ENCODE results near the gene PLAC9. TPM values are rescaled to one million over a fixed set of nuclear protein-coding genes. Genes with fewer than 3 reads are reported as not detected.

Gene PLAC9
- total RNA-seq, 2 donors from 2014 or later = 25.5 to 36.3 TPM

DNA sequence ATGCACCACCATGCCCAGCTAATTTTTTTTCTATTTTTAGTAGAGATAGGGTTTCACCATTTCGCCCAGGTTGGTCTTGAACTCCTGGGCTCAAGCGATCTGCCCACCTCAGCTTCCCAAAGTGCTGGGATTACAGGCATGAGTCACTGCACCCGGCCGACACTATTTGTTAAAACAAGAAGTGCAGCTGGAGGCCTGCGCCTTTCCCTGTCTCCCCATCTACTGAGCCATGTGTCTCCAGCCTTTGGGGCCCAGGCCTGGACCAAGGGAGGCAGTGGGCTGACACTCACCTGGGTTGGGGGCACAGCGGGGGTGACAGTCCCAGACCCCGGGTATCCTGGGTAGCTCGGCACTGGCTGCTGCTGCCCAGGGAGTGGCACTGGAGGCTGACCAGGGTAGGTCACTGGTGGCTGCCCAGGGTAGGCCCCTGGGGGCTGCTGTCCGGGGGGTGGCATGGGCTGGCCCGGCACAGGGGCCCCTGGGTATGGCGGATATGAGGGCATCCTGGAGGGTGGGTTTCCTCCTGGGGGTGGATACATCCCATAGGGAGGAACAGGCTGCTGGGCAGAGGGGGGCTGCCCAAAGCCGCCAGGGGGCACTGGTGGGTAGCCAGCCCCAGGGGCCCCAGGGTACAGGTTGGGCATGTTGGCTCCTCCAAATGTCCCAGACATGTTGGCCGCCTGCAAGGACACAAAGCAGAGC, 36.3 kb downstream of the PLAC9 start:
- Histone ChIP-seq H3K27ac (peak overlapping the region; percentile 68 to 73), H3K4me3 (no peak overlapping the region), H3K27me3 (no peaks in the 10 kb centered on the region), H3K9me3 (no peaks in the 10 kb centered on the region), H3K36me3 (peaks cover 72% of the 10 kb centered on the region), H3K4me1 (peaks cover 0 to 87% of the 10 kb centered on the region in 2 donors)
- TF ChIP-seq, protein P1, sequence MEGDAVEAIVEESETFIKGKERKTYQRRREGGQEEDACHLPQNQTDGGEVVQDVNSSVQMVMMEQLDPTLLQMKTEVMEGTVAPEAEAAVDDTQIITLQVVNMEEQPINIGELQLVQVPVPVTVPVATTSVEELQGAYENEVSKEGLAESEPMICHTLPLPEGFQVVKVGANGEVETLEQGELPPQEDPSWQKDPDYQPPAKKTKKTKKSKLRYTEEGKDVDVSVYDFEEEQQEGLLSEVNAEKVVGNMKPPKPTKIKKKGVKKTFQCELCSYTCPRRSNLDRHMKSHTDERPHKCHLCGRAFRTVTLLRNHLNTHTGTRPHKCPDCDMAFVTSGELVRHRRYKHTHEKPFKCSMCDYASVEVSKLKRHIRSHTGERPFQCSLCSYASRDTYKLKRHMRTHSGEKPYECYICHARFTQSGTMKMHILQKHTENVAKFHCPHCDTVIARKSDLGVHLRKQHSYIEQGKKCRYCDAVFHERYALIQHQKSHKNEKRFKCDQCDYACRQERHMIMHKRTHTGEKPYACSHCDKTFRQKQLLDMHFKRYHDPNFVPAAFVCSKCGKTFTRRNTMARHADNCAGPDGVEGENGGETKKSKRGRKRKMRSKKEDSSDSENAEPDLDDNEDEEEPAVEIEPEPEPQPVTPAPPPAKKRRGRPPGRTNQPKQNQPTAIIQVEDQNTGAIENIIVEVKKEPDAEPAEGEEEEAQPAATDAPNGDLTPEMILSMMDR (IDR thresholded peaks at IDR 0.05) = peak in 1 of 2 donors; percentile 19
- no peak for DNase-seq (ENCODE audit: low spot score)

DNA sequence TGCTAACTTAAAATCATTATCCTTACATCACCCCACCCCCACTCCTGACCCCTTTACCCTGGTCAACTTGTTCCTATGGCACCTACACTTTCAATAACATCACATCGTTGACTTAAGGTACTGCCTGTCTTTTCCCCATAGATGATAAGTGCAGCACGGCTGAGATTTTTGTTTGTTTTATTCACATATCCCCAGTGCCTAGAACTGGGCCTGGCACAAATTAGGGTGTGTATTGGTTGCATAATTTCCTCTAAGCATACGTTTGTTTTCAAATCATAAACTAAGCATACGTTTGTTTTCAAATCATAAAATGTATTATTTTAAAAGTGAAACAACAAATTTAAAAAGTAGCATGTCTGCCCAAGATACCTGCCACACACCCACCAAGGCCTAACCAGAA, 37.5 kb downstream of the PLAC9 start:
- no peak for DNase-seq (ENCODE audit: low spot score)
- H3K27ac ChIP-seq = peak overlapping the region in 1 of 2 donors; percentile 73
- H3K27me3 ChIP-seq = no peaks in the 10 kb centered on the region

GRCh38 chr10:80170641-80171040, 38.1 kb downstream of the PLAC9 start:
- H3K36me3 ChIP-seq = peaks cover 54% of the 10 kb centered on the region
- TF ChIP-seq, protein P1 (IDR thresholded peaks at IDR 0.05) = no peak
- H3K27ac ChIP-seq = peak overlapping the region in 1 of 2 donors; percentile 48
- H3K4me3 ChIP-seq = no peak overlapping the region
- H3K9me3 ChIP-seq = no peaks in the 10 kb centered on the region
- H3K4me1 ChIP-seq = peaks cover 0 to 77% of the 10 kb centered on the region in 2 donors
- H3K27me3 ChIP-seq = no peaks in the 10 kb centered on the region
- no peak for DNase-seq (ENCODE audit: low spot score)

More for the DNA sequence above, 37.5 kb downstream of the PLAC9 start:
- H3K4me3 ChIP-seq = no peak overlapping the region
- peaks cover 0 to 77% of the 10 kb centered on the region in 2 donors for H3K4me1 ChIP-seq
- peaks cover 60% of the 10 kb centered on the region for H3K36me3 ChIP-seq
- TF ChIP-seq, protein P1 (IDR thresholded peaks at IDR 0.05) = no peak
- H3K9me3 ChIP-seq = no peaks in the 10 kb centered on the region

GRCh38 chr10:80171248-80171660, 38.7 kb downstream of the PLAC9 start:
- no peaks in the 10 kb centered on the region for H3K9me3 ChIP-seq
- H3K4me3 ChIP-seq = no peak overlapping the region
- TF ChIP-seq, protein P1 (IDR thresholded peaks at IDR 0.05) = no peak
- H3K4me1 ChIP-seq = peaks cover 0 to 78% of the 10 kb centered on the region in 2 donors
- peak overlapping the region in 1 of 2 donors; percentile 48 for H3K27ac ChIP-seq
- H3K36me3 ChIP-seq = peaks cover 48% of the 10 kb centered on the region
- H3K27me3 ChIP-seq = no peaks in the 10 kb centered on the region
- no peak for DNase-seq (ENCODE audit: low spot score)

DNA sequence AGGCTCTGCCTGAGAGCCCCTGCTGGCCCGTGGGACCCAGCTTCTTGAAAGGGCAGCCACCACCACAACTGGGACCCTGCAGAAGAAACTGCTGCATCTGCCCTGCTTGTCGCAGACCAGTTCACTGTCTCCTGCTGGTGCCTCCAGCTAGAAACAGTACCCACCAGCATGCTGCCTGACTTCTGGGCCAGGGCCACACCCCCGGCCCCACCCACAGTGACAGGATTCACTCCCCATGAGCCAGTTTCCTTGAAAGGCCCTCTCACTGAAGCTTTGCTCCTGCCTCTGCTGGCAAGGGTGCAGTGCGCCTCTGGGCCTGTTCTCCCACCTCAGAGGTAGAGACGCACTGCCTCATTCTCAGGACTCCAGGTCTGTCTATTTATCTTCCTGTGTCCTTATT, 40.4 kb downstream of the PLAC9 start:
- TF ChIP-seq, protein P1 (IDR thresholded peaks at IDR 0.05) = no peak
- Histone ChIP-seq H3K9me3 (no peaks in the 10 kb centered on the region), H3K4me3 (no peak overlapping the region), H3K27me3 (no peaks in the 10 kb centered on the region), H3K4me1 (peaks cover 0 to 78% of the 10 kb centered on the region in 2 donors), H3K36me3 (peaks cover 38% of the 10 kb centered on the region), H3K27ac (peak overlapping the region in 1 of 2 donors; percentile 20)
- DNase-seq (ENCODE audit: low spot score) = no peak
